Measurements from ENCODE around the gene PTPN5.

PTPN5 gene

DNA sequence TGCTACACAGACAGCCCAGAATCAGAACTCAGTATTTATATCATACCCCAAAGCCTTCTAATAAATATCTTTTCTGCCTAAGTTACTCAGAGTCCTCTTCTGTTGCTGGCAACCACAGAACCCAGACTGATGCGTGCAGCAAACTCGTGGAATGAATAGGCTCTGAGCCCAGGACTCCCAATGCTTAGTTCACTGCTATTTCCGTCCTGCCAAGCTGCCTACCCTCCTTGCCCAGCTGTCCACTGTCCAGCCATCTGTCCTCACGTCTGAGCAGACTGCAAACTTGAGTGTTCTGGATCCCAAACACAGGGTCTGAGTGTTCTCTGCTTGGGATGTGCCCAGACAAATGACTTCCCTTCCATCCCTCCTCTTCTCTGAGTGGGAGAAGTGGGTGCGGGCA is 19.4 kb downstream of the PTPN5 start:
- no peak for DNase-seq

DNA sequence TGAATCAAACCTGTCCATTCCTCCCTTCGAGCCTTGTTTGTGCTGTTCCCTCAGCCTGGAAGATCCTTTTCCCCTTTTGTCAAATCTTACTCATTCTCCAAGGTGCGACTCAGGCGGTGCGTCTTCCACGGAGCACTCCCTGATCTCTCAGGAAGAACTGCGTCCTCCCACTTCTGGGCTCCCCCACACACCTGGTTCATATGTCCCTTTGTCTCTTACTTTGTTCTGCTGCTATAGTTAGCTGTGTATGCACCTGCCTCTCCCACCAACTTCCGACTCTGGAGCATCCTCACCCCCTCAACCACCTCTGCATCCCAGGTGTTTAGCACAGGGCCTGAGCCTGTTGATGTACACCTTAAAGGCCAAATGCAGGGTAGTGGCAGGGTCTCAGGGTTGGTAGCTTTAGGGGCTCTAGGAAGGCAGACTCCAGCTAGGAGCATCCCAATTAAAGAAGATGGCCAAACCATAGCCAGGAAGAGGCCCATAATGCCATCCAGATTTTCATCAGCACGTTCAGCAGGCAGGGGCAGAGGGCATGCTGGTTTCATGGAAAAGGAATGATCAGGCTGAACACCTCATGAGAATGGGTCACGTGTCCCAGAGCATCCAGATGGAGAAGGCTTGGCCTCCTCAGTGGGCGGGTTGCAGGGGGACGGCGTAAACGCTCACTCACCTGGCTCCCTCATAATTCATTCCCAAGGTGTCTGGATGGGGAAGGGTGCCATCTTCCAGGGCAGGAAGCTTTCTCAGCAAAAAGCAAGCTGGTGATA is 20.1 kb downstream of the PTPN5 start:
- no peak for DNase-seq

DNA sequence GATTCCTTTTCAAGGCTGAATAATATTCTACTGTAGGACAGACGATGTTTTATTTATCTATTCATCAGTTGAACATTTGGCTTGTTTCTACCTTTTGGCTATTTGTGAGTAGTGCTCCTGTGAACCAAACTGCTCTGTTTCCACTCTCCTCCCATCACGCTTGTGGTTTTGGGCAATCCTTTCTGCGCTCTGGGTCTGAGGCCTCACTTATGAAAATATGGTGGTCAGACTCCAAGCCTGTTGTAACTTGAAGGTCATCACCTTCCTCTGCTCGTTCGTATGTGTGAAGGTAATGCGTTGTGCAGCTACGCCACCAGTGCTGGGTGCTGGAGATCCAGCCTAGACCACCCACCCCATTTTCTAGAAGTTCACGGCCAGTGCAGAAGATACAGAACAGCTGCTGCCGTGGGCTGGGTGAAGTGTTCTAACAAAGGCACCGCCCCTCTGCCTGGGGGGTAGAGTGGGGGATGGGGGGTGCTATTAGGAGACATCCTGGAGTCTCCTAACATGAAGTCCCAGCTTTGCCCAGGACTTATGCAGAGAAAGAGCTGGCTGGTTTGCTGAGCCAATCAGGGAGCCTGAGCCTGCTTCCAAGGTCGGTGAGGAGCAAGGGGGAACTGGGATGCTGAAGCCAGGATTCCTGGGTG is 21.0 kb downstream of the PTPN5 start:
- DNase-seq: no peak

DNA sequence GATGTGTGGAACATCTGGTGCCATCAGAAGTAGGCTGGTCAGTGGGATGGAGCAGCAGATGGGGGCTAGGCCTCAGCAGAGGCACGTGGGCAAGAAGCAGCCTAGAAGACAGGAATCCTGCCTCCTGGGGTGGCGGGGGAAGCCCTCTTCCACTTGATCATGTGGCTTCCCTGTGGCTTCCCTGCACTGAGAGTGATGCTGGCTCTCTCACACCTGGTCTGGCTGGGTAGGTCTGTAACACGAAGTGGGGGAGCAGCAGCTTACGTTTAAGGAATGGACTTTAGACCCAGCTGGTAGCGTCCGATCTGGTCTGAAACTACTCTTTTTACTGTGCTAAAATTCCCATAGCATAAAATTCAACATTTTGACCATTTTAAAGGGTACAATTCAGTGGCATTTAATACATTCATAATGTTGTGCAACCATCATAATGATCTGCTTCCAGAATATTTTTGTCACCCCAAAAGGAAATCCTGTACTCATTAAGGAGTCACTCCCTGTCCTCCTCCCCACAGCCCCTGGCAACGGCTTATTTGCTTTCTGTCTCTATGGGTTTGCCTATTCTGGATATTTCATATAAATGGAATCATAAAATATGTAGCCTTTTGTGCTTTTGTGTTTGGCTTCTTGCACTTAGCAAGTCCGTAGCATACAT is 21.7 kb downstream of the PTPN5 start:
- DNase-seq: no peak

DNA sequence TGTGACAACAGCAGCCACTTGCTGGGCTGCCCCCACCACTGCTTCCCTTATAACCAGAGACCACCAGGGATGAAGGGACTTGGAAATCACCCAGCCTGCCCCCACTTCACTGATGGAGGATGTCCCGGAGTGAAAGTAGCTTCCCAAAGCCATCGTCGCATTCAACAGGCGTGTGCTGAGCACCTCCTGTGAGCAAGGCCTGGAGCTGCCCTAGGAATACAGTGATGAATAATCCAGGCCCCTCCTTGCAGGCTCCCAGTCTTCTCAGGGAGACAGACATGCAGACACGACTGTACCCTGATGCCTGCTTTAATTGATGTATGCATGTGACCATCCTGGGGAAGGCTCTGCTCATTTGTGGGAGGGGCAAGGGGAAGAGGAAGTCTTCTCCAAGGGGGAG is 22.6 kb downstream of the PTPN5 start:
- no peak for DNase-seq

DNA sequence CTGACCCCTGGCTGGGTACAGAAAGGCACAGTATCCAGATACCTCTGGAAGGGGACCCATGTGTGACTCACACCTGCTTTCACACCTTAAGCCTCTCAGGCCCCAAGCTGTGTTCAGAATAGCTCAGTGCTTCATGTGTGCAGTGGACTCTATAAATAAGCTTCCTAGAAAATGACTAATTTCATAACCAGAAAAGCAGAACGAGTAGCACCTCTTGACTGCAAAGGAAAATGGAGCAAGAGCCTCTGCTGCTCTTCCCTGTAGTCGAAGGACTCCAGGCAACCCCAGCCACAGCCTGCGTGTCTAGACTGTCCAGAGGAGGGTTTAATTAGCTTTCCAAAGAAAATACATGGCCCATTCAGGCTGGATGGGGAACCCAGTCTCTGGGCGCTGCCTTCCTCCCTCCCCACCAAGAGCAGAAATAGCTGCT is 23.1 kb downstream of the PTPN5 start:
- no peak for DNase-seq

DNA sequence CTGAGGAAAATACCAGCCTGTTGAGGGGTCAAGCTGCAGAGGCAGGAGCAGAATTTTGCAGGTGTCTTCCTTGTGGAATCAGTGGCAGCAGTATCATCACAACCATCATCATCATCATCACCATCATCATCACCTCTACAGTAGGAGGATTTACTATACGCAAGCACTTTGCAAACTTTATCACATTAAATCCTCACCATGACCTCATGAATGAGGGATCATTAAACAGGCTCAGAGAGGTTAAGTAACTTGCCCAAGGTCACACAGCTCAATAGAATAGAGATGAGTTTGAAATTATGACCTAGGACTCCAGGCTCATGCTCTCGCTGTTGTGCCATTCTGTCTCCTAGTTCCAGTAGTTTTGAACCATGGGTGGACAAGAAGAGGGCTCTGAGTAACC is 25.6 kb downstream of the PTPN5 start:
- DNase-seq: no peak

DNA sequence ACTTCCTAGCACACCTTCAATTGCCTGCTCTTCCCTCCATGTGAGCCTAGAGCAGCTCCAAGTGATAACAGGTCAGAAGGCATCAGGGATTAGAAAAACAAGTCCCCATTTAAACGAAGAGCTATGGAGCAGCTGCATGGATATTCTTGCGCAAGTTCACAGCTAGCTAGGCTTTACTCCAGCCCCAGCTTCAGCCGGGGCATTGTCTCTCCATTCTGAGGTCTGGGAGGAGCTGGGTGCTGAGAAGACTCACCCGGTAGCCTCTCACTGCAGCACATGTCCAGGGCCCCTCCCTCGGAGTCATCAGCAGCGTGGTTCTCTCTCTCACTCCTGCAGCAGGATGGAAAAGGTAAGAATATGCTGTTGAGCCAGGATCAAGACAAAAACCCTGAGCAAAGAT is 26.0 kb downstream of the PTPN5 start:
- no peak for DNase-seq

DNA sequence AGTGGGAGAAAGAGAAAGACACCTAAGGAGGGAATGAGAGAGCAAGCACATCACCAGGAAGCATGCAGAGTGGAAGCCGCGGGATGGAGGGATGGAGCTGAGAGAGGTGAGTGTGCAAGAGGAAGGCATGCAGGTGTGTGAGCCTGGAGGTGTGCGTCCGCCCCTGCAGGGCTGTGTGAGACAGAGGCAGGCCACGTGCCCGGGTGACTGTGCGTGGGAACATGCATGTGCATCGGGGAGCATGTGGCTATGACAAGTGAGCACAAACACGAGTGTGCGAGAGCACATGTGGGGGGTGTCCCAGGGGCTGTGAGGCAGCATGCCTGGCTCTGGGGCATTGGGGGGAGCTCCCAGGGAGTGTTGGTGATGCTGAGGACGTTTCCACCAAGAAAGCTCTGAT is 29.9 kb downstream of the PTPN5 start:
- DNase-seq: no peak

DNA sequence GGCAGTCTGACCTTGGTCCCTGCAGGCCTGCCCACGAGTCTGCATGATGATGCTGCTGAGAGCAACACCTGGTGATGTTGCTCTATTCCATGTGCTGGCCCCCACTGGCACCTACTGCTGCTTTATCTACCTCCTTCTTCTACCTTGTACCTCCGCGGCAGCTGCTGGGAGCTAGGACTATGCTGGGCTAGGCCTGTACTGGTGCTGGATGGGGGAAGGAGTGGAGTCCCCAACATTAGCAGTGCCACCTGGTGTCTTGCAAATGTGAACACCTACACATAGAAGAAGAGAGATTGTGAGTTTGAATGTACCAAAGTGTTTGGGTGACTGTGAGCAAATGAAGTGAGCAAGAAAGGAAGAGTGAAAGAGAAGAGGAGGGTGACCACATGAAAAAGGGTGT is 30.5 kb downstream of the PTPN5 start:
- DNase-seq: no peak

DNA sequence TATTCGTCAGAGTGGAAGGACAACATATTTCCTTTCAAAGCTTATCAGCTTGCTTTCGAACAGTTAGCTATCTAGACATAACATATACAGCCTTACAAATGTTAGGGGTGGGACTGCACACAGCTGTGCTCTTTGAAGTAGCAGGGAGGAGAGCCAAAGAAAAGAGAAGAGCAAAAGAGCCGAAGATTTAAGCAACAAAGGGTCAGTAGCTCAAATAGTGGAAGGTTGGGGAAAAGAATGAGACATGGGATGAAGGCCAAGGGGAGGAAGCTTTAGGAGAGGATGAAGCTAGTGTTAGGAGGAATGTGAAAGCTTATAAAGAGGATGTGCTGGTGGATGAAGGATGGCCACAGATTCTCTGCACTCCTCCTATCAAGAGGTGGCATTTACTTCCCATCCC is 33.8 kb downstream of the PTPN5 start:
- no peak for DNase-seq

DNA sequence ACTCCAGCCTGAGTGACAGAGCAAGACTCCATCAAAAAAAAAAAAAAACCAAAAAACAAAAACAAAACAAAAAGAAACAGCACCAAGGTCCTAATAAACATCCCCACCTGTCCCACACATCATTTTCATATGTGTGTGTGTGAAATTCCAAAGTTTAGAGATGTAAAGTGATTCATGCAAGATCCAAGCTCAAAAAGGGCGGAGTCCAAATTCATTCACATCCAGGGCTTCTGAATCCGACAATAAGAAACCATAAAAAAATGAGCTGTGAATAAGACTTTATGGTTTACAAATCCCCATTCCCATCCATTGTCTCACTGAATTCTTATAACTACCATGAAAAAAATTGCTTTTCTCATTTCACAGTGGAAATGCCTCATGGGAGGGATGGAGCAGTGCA is 34.7 kb downstream of the PTPN5 start:
- DNase-seq: no peak

DNA sequence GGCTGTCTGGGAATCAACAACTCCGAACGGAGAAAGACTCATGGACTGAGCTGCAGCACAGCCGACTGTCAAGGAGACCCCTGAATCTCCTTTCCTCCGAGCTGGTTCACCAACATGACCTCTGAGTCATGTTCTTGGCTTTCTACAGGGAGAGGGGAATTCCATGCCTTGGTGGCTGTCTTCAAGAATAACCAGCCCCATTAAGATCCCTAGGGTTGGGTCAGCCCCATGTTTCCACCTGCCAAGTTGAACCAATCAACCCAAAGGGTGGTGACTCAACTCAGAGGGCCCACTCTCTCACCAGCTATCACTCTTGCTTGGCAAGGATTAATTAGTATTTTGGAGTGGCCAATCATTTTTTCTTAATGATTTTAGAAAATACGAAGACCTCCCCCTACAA is 37.3 kb downstream of the PTPN5 start:
- no peak for DNase-seq

DNA sequence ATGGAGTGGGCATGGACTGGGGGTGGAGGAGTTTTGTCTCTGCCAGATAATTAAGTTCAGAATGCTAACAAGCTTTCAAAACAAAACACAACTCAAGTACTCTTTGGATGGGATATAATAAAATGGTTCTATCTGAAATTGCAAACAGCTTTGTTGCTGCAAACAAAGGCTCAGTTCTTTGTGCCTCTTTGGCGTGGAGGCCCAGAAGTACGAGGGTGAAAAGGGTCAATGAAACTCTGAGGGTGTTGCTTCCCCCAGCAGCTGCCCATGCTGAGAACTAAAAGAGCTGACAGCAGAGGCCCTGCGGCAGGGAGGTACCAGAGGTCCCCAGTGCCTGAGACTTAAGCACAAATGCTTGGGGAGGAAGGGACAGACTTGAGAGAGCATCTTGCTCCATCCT is 39.1 kb downstream of the PTPN5 start:
- no peak for DNase-seq

DNA sequence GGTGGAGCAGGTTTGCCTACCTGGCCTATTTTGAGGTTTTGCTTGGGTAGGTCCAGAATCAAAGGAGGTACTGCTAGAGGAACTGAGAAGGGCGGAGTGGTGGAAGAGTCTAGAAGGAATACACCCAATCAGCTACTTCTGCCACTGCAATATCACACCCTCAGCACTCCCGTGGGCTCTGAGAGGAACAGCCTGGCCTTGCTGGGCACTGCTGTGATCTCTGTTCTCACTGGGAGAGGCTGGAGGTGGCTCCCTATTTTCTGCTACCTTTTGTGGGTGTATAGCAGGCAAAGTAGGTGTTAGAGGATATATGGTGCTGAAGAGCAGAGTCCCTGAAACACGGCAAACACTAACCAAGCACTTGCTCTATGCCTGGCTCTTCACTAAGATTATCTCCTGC is 40.7 kb downstream of the PTPN5 start:
- DNase-seq: no peak

DNA sequence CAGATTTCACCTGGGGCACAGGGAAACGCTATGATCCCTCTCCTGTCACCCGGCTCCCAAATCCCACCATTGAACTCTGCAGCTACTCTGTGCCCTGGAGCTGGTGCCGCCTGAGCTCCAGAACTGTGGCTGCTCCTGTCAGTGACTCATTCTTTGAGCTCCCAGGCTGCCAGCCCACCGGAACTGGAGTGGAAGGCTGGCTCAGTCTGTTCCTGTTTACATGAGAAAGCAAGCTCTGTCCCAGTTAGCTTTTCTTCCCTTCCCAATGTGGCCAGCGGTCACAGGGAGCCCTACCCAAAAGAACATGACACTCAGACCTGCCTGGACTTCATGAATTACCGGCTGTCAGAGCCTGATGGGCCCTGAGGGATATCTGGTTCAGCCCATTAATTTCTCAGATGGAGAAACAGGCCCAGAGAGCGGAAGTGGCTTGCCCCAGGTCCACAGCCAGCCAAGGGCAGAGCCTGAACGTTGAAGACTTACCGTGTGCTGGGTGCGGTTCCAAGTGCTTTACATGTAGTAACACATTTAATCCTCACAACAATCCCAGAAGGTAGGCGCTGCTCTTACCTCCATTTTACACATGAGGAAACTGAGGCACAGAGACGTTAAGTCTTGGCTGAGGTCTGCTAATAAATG is 41.8 kb downstream of the PTPN5 start:
- DNase-seq: no peak

DNA sequence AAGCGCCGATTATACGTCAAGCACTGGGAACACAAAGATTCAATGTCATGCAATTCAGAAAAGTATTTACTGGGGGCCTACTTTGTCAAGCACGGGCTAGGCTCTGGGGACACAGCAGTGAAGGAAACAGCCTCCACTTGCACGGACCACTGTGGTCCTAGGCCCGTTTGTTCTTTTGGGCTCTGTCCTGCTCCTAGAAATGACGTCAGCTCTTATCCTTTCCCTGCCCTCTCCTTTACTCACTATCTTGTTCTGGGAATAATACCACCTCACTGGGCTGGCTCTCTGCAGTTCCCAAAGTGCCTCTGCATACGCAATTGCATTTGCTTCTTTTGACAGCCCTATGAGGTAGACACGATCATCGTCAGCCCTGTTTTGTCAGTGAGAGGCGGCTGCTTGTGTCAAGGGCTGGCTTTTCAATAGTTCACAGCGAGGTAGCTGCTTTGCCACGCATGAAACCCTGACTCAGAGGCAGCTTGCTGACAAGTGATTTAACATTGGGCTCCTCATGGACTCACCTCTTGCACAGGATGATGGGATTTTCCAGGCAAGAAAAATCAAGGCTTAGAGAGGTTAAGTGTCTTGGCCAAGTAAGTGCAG is 42.7 kb downstream of the PTPN5 start:
- DNase-seq: no peak

DNA sequence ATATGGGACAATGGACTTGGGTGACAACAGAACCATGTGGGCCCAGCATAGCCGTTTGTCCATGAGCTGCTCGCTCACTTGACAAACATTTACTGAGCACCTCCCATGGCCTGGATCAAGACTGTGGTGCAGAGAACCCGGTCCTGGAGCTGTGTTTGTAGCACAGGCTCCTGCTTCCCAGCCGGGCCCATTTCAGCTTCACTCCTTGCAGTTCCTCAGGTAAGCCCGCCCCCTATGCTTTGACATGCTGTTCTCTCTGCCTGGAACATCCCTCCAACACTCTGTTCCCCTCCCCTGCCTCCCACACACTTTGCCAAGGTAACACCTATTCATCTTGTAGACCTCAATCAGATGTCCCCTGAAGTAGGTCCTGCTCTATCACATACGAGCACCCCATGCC is 46.3 kb downstream of the PTPN5 start:
- no peak for DNase-seq

DNA sequence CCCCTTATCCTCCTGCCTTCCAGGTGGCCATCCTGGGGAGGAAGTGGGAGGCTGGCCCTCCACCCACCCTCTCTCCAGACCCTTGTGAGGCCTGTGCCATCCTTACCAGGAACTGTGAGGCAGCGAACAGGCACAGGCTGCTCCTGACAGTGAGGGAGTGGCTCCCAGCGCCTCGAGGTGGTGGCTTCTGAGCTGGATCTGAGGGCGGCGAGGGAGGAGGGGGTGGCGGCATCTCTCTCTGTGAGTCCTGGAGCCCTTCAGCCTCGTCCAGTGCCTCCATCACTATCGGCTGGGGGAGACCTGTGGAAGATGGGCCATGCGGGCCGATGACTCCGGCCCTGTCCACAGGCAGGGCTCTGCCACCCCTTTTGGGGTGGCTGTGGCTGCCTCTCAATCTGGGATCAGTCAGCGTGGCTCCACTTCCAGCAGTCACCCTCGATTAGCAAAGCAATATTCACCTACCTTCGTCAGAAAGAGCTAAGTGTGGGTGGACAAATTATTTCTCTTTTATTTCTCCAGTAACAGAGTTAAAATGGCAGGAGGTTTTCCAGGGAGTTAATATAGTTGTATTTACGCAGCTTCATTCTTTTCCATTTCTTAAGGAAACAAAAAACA is 47.6 kb downstream of the PTPN5 start:
- no peak for DNase-seq

DNA sequence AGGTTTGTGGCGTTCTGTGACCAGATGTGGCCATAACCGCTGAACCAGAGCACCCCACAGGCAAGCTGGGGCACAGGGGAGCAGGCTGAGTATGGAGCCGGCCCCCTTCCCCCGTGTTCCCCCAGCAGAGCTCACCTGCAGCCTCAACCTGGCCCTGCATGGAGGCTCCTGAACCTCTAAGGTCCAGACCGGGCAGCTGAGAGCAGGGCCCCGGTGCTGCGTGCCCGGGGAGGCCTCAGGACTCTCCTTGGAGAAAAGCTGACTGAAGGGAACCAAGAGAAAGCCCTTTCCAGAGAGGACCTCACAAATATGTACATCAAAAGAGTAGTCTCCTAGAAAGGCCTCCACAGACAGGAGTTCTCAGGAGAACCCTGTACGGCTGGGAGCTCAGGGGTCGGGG is 48.2 kb downstream of the PTPN5 start:
- no peak for DNase-seq

DNA sequence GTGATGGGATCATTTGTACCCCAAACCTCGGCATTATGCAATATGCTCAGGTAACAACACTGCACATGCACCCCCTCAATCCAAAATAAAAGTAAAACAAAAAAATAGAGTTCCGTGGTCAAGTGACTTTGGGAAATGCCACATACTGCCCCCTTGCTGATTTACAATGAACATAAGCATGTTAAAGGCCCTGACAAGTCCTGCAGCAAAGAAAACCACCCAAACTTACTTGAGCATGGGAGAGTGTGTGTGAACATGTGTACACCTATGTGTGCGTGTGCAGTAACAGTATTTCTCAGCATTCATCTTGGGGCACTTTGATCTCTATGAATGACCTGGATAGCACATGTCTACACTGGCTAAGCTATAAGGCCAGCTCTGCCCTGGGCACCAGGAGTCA is 49.8 kb downstream of the PTPN5 start:
- no peak for DNase-seq

DNA sequence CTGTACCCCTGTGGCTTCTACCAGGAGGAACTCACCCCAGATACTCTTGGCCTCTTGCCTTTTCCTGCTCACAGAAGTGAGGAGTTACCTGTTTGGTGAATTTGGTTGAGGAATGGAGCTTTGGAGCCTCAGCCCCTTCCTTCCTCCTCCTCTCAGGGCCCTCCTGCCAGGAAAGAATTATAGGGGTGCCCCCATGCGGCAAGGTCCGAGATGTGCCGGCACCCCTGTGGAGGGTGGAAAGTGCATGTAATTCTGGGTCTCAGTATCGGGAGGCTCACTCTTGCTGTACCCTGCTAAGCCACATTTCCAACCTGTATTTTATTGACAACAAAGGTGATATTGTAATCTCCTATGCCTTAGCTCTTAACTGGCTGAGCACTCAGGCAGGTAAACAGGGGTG is 51.9 kb downstream of the PTPN5 start:
- no peak for DNase-seq

DNA sequence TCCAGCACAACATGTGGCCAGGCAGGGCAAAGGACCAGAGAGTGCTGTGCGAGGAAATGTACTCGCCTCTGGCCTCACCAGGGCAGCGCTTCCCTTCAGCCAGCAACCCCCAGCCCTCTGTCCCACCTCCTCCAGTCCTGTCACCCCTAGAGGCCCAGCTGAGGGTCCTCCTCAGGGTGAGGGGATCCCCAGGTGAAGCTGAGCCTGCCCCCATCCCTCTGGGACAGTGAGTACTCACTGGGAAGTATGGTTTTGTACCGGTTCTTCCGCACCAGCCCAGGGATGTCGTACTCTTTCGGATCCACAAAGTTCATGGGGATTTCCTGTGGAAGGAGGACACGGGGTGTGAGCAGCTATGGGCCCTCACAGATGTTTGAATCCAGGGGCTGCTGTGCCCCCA is 54.0 kb downstream of the PTPN5 start:
- DNase-seq: no peak

Data from central memory CD4-positive, alpha-beta T cell (primary cell).